ENCODE data around the gene XYLT2.

XYLT2 gene

GRCh38 chr17:50363217-50364060 is 17.5 kb downstream of the XYLT2 start:
- no peak for DNase-seq (ENCODE audit: low spot score)

GRCh38 chr17:50364061-50364458 is 18.1 kb downstream of the XYLT2 start:
- DNase-seq (ENCODE audit: low spot score) = no peak

- no peak for DNase-seq (ENCODE audit: low spot score)
These were observed 18.8 kb downstream of the XYLT2 start for GRCh38 chr17:50364715-50365114.

GRCh38 chr17:50365165-50365564 is 19.2 kb downstream of the XYLT2 start:
- no peak for DNase-seq (ENCODE audit: low spot score)

- no peak for DNase-seq (ENCODE audit: low spot score)
These were observed 19.9 kb downstream of the XYLT2 start for GRCh38 chr17:50365649-50366393.

- DNase-seq (ENCODE audit: low spot score) = no peak
These were observed 21.5 kb downstream of the XYLT2 start for GRCh38 chr17:50367401-50367800.

GRCh38 chr17:50370052-50370451 is 24.1 kb downstream of the XYLT2 start:
- DNase-seq (ENCODE audit: low spot score) = no peak

GRCh38 chr17:50371526-50371925 is 25.6 kb downstream of the XYLT2 start:
- DNase-seq (ENCODE audit: low spot score) = no peak

- DNase-seq (ENCODE audit: low spot score) = no peak
These were observed 26.4 kb downstream of the XYLT2 start for GRCh38 chr17:50372222-50372757.

GRCh38 chr17:50372758-50373556 is 27.0 kb downstream of the XYLT2 start, which contains the start of the genes EME1 and MRPL27:
TSS of gene EME1 (plus strand) at chr17:50373229. CDS start at chr17:50375209, 1,980 bp downstream.
TSS of gene MRPL27 (minus strand) at chr17:50373184. CDS start at chr17:50373170, 14 bp downstream.
- DNase-seq (ENCODE audit: low spot score) = peak; percentile 92

GRCh38 chr17:50373705-50374104 is 27.8 kb downstream of the XYLT2 start:
- no peak for DNase-seq (ENCODE audit: low spot score)

- DNase-seq (ENCODE audit: low spot score) = no peak
These were observed 30.1 kb downstream of the XYLT2 start for GRCh38 chr17:50375858-50376538.

GRCh38 chr17:50379351-50380132 is 33.6 kb downstream of the XYLT2 start:
- DNase-seq (ENCODE audit: low spot score) = no peak

GRCh38 chr17:50380369-50381259 is 34.7 kb downstream of the XYLT2 start:
- no peak for DNase-seq (ENCODE audit: low spot score)

- DNase-seq (ENCODE audit: low spot score) = no peak
These were observed 35.4 kb downstream of the XYLT2 start for GRCh38 chr17:50381260-50381815.

GRCh38 chr17:50381920-50382319 is 36.0 kb downstream of the XYLT2 start:
- DNase-seq (ENCODE audit: low spot score) = no peak

GRCh38 chr17:50382931-50383330 is 37.0 kb downstream of the XYLT2 start:
- no peak for DNase-seq (ENCODE audit: low spot score)

GRCh38 chr17:50386510-50386909 is 40.6 kb downstream of the XYLT2 start:
- DNase-seq (ENCODE audit: low spot score) = no peak

- DNase-seq (ENCODE audit: low spot score) = no peak
These were observed 42.8 kb downstream of the XYLT2 start for GRCh38 chr17:50388728-50389127.

Data from LoVo (cell line).